Keratinocyte (primary cell): Measurements from ENCODE around the gene MAP3K5. TPM values are rescaled to one million over a fixed set of nuclear protein-coding genes. Genes with fewer than 3 reads are reported as not detected.

Experiments used
- DNase-seq: peaks from one replicate; pipeline ENCODE4 v3.0.0-alpha.2; 2011; ENCODE audit warnings: low read depth, missing footprints, low spot score
- FAIRE-seq: peaks from 2 replicates; lab custom pipeline; 2011; peaks lifted over from hg19 to GRCh38; lab: Jason Lieb, UNC
- H2AFZ ChIP-seq: 2 replicates; pipeline ENCODE4 v1.6.0; 2012; ENCODE audit warnings: low read length, control low read depth, inconsistent platforms; ENCODE audit not compliant: control insufficient read depth
- H3K27ac ChIP-seq: 2 replicates; pipeline ENCODE4 v1.5.1; 2011; ENCODE audit warnings: low read length; ENCODE audit not compliant: control insufficient read depth, insufficient read depth
- H3K27me3 ChIP-seq: 3 replicates; pipeline ENCODE4 v1.6.0; 2011; ENCODE audit warnings: low read length; ENCODE audit not compliant: control insufficient read depth, insufficient read depth; ENCODE audit errors: extremely low read depth
- H3K36me3 ChIP-seq, 2 experiments: 2 replicates in 1 of 2; 3 replicates in 1 of 2; pipeline ENCODE4 v1.5.1; 2011; ENCODE audit warnings: low read length in 2 of 2, mild to moderate bottlenecking in 1 of 2; ENCODE audit not compliant: control insufficient read depth in 2 of 2, insufficient read depth in 2 of 2; ENCODE audit errors: extremely low read depth in 1 of 2
- H3K4me1 ChIP-seq: 3 replicates; pipeline ENCODE4 v1.5.1; 2011; ENCODE audit warnings: low read length; ENCODE audit not compliant: control insufficient read depth, insufficient read depth; ENCODE audit errors: extremely low read depth
- H3K4me2 ChIP-seq: 3 replicates; pipeline ENCODE4 v1.6.0; 2011; ENCODE audit warnings: low read depth, low read length; ENCODE audit not compliant: control insufficient read depth, insufficient read depth; ENCODE audit errors: extremely low read depth
- H3K4me3 ChIP-seq, 3 experiments: fragments of 200-600 bp in 1 of 3; sonication (generic) in 1 of 3; 2 replicates in 2 of 3; 3 replicates in 1 of 3; pipeline ENCODE4 v1.5.1; 2011 to 2016; ENCODE audit warnings: low read length in 3 of 3, mild to moderate bottlenecking in 3 of 3, control low read depth in 2 of 3, inconsistent platforms in 1 of 3, low read depth in 1 of 3, mixed read lengths in 1 of 3, mixed run types in 1 of 3, moderate library complexity in 1 of 3; ENCODE audit not compliant: control insufficient read depth in 2 of 3, insufficient read depth in 2 of 3; ENCODE audit errors: extremely low read depth in 1 of 3
- H3K79me2 ChIP-seq: 2 replicates; pipeline ENCODE4 v1.6.0; 2012; ENCODE audit warnings: low read length; ENCODE audit not compliant: control insufficient read depth, insufficient read depth
- H3K9ac ChIP-seq: 3 replicates; pipeline ENCODE4 v1.6.0; 2011; ENCODE audit warnings: low read length; ENCODE audit not compliant: control insufficient read depth, insufficient read depth; ENCODE audit errors: extremely low read depth
- H3K9me1 ChIP-seq: 3 replicates; pipeline ENCODE4 v1.6.0; 2011; ENCODE audit warnings: low read length; ENCODE audit not compliant: control insufficient read depth, insufficient read depth; ENCODE audit errors: extremely low read depth
- H3K9me3 ChIP-seq: 2 replicates; pipeline ENCODE4 v1.5.1; 2012; ENCODE audit warnings: low read depth, low read length; ENCODE audit not compliant: control insufficient read depth
- H4K20me1 ChIP-seq: 3 replicates; pipeline ENCODE4 v1.6.0; 2011; ENCODE audit warnings: low read length; ENCODE audit not compliant: control insufficient read depth, insufficient read depth; ENCODE audit errors: extremely low read depth
- EZH2 ChIP-seq: IDR thresholded peaks from one replicate; pipeline ENCODE4 v1.6.1; 2012; ENCODE audit warnings: inconsistent platforms, mild to moderate bottlenecking, low read length, moderate library complexity
- dilution Hi-C: fragments of 300-500 bp; cut with MboI; formaldehyde crosslinking; loops from one replicate; pipeline ENCODE4 v1.7.0; 2020; ENCODE audit warnings: low sequenced_read_pairs; ENCODE audit not compliant: extremely low pct_ligation_motif_present
- polyA plus RNA-seq, 5 experiments: library from polyadenylated mRNA; depleted of rRNA in 3 of 5; stranded (reverse) in 3 of 5; stranded (forward) in 1 of 5; unstranded in 1 of 5; fragments of >200 nt; gene quantifications; 1 replicate in 1 of 5; 2 replicates in 3 of 5; 3 replicates in 1 of 5; pipeline versions ENCODE4 v1.2.1 to v1.2.3, GENCODE V29; 2011 to 2012; ENCODE audit warnings: missing spikeins in 2 of 5, low read depth in 1 of 5, low replicate concordance in 1 of 5
- TF ChIP-seq, protein P1 (sequence below), 3 experiments: IDR thresholded peaks in 1 of 3; conservative IDR thresholded peaks in 1 of 3; optimal IDR thresholded peaks in 1 of 3; 2 replicates in 2 of 3; 3 replicates in 1 of 3; pipeline versions ENCODE3 to v1.5.1; 2011; ENCODE audit warnings: low read length in 3 of 3, mild to moderate bottlenecking in 3 of 3, moderate library complexity in 2 of 3, control low read depth in 1 of 3, inconsistent platforms in 1 of 3; ENCODE audit not compliant: insufficient read depth in 2 of 3; ENCODE audit errors: extremely low read depth in 1 of 3

MAP3K5 gene
- polyA plus RNA-seq, 1 donor (not counting 4 experiments of a cell fraction or from before 2014, with no cell fraction given): 3.4 TPM

DNA sequence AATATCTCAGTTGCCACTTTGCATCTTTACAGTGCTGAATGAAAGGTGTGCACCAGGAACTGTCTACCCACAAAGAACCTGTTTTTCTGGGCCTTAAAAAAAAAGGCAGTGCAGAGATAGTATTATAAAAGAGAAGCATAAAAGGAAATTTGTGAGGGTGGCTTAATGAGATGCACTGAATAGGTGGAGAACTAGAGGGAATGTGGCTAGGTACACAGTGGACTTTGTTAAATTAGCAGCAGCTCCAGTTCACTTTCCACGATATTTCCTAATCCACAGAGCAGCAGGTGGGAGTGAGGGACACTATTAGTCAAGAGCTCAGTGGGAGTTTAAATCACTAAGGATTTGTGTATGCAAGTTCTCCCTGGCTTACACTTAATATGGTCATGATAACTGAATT, 280.9 kb downstream of the MAP3K5 start:
- no peak for TF ChIP-seq EZH2
- TF ChIP-seq, protein P1, sequence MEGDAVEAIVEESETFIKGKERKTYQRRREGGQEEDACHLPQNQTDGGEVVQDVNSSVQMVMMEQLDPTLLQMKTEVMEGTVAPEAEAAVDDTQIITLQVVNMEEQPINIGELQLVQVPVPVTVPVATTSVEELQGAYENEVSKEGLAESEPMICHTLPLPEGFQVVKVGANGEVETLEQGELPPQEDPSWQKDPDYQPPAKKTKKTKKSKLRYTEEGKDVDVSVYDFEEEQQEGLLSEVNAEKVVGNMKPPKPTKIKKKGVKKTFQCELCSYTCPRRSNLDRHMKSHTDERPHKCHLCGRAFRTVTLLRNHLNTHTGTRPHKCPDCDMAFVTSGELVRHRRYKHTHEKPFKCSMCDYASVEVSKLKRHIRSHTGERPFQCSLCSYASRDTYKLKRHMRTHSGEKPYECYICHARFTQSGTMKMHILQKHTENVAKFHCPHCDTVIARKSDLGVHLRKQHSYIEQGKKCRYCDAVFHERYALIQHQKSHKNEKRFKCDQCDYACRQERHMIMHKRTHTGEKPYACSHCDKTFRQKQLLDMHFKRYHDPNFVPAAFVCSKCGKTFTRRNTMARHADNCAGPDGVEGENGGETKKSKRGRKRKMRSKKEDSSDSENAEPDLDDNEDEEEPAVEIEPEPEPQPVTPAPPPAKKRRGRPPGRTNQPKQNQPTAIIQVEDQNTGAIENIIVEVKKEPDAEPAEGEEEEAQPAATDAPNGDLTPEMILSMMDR (optimal IDR thresholded peaks at IDR 0.05 in 1 of 3, IDR thresholded peaks at IDR 0.05 in 1 of 3, conservative IDR thresholded peaks at IDR 0.05 in 1 of 3; ENCODE audit: extremely low read depth in 1 of 3, insufficient read depth in 2 of 3, low read length in 3 of 3): no peak
- peaks cover 0 to 1% of the 10 kb centered on the region in 2 experiments for H3K36me3 ChIP-seq
- H3K9ac ChIP-seq: no peak overlapping the region
- H3K79me2 ChIP-seq: peaks cover 7% of the 10 kb centered on the region
- no peaks in the 10 kb centered on the region for H3K9me3 ChIP-seq
- no peak overlapping the region for H3K27ac ChIP-seq
- H3K4me1 ChIP-seq: peaks cover 3% of the 10 kb centered on the region
- H3K9me1 ChIP-seq: no peaks in the 10 kb centered on the region
- no peaks in the 10 kb centered on the region for H3K27me3 ChIP-seq
- H3K4me2 ChIP-seq: no peak overlapping the region
- DNase-seq: no peak
- dilution Hi-C loops: no loop called here
- no peak overlapping the region for H3K4me3 ChIP-seq
- H2AFZ ChIP-seq: no peak overlapping the region
- no peaks in the 10 kb centered on the region for H4K20me1 ChIP-seq
- FAIRE-seq: no peak

DNA sequence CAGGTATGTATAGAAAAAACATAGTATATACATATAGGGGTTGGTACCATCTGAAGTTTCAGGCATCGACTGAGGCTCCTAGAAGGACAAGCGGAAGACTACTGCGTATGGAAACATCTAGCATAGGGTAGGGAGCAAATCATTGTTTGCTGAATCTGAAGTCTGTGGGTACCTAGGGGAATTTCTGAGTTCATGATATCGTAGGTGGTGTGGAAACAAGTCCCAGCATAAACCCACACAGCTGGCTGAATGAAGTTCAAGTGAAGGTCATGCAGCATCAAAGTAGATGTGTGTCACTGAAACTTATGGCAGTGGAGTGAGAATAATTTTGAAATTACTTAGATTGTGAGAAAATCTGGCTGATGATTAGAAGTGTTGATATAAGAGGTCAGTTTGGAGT, 281.5 kb downstream of the MAP3K5 start:
- H3K4me1 ChIP-seq: peaks cover 3% of the 10 kb centered on the region
- FAIRE-seq (no peak), DNase-seq (no peak)
- dilution Hi-C loops: no loop called here
- peaks cover 0 to 1% of the 10 kb centered on the region in 2 experiments for H3K36me3 ChIP-seq
- TF ChIP-seq, protein P1 (optimal IDR thresholded peaks at IDR 0.05 in 1 of 3, IDR thresholded peaks at IDR 0.05 in 1 of 3, conservative IDR thresholded peaks at IDR 0.05 in 1 of 3; ENCODE audit: extremely low read depth in 1 of 3, insufficient read depth in 2 of 3, low read length in 3 of 3): no peak
- TF ChIP-seq EZH2: no peak
- no peaks in the 10 kb centered on the region for H4K20me1 ChIP-seq
- no peak overlapping the region for H2AFZ ChIP-seq
- no peak overlapping the region for H3K4me3 ChIP-seq
- H3K79me2 ChIP-seq: peaks cover 6% of the 10 kb centered on the region
- H3K4me2 ChIP-seq: no peak overlapping the region
- no peaks in the 10 kb centered on the region for H3K27me3 ChIP-seq
- no peak overlapping the region for H3K9ac ChIP-seq
- H3K9me1 ChIP-seq: no peaks in the 10 kb centered on the region
- H3K9me3 ChIP-seq: no peaks in the 10 kb centered on the region
- H3K27ac ChIP-seq: no peak overlapping the region
